Fibroblast of pulmonary artery (primary cell): ENCODE measurements around the gene PCGF2.

Experiments
- DNase-seq: peaks from one replicate; pipeline ENCODE4 v3.0.0-alpha.2; 2010; ENCODE audit warnings: low read depth
- H3K4me3 ChIP-seq: replicated peaks from 2 replicates; pipeline ENCODE4 v1.5.1; 2011; ENCODE audit warnings: low read depth, mild to moderate bottlenecking, control low read depth, low read length, moderate library complexity
- CTCF ChIP-seq: IDR thresholded peaks from 2 replicates; pipeline ENCODE4 v1.5.1; 2011; ENCODE audit warnings: mild to moderate bottlenecking, control low read depth, low read length, inconsistent platforms; ENCODE audit errors: missing control alignments

PCGF2 gene

DNA sequence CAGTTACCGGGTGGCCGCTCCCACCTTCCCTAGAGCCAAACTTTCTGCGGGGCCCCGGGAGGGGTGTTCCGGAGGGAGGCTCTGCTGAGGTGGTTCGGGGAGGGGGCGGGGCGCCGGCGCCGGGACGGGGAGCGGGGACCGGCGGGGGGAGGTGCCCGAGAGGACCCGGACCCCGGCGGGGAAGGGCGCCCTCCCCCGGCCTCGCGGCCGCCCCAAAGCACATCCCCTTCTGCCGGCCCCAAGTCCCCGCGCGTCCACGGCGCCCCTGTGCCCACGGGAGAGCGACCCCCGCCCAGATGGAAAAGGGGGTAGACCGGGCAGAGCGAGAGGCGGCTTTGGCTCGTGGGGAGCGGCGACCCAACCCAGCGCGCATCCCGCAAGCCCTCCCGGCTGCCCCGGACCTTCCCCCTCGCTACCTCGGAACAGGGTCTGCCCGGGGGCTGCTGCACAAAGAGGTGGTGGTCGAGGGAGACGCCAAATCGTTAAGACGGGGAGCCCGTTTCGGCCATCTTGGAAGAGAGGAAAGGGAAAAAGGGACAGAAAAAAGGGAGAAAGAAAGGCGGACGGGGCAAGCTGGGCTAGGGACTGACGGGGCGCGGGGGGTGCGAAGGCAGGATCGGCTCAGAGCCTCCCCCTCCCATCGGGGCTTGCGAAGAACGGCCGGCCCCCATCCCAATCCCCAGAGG, 530 bp downstream of the PCGF2 start:
- DNase-seq: no peak

DNA sequence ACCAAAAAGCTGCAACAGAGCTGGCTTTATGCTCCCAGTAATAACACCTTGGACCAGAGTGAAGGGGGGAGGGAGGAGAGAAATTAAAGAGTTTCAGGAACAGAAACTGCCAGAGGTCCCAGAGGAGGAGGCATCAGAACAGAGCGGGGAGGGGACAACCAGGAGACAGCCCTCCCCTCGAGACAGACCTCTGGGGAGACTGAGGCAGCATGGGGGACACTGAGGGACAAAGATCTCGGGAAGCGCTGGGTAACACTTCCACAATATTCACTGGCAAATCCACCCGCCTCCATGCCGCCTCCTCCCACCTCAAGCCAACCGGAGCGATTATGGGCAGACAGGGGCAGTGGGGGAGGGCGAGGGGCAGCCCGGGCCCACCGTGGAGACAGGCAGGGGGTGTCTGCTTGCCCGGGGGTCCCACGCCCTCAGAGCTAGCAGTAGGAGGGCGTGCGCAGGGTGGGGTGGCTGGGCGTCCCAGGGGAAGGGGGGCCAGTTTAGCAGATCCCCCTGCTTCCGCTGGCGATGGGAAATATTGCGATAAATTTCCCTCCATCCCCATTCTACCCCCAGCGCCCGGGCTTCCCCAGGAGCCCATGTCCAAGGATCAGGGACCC, 1.2 kb downstream of the PCGF2 start:
- H3K4me3 ChIP-seq: peak overlapping the region; percentile 91
- TF ChIP-seq CTCF: no peak
- no peak for DNase-seq

More for the DNA sequence above, 530 bp downstream of the PCGF2 start:
- no peak for TF ChIP-seq CTCF
- H3K4me3 ChIP-seq: peak overlapping the region; percentile 91

- TF ChIP-seq CTCF: no peak
- no peak for DNase-seq
- peak overlapping the region; percentile 91 for H3K4me3 ChIP-seq
These were observed 1.9 kb downstream of the PCGF2 start for GRCh38 chr17:38746004-38746848.

GRCh38 chr17:38745545-38745944, 2.6 kb downstream of the PCGF2 start:
- no peak for TF ChIP-seq CTCF
- no peak overlapping the region for H3K4me3 ChIP-seq
- no peak for DNase-seq

GRCh38 chr17:38743556-38744171, 4.5 kb downstream of the PCGF2 start:
- H3K4me3 ChIP-seq: no peak overlapping the region
- DNase-seq: no peak
- TF ChIP-seq CTCF: no peak

- no peak overlapping the region for H3K4me3 ChIP-seq
- DNase-seq: peak; percentile 96
- no peak for TF ChIP-seq CTCF
These were observed 5.5 kb downstream of the PCGF2 start for GRCh38 chr17:38742411-38743308.
